ELF-1 (cell line): ENCODE results near the gene TRAPPC5.
A peak's percentile ranks its signal among the peaks of the same experiment; 100 is the strongest.

Source experiments
- DNase-seq: peaks from one replicate; pipeline ENCODE4 v3.0.0-alpha.2; 2016; ENCODE audit warnings: low read depth, low spot score

Gene TRAPPC5

GRCh38 chr19:7680606-7681339 is at the start of gene TRAPPC5:
TSS of gene TRAPPC5 (plus strand) at chr19:7680833. CDS start at chr19:7682254, 1,421 bp downstream.
- peak; percentile 85 for DNase-seq

DNA sequence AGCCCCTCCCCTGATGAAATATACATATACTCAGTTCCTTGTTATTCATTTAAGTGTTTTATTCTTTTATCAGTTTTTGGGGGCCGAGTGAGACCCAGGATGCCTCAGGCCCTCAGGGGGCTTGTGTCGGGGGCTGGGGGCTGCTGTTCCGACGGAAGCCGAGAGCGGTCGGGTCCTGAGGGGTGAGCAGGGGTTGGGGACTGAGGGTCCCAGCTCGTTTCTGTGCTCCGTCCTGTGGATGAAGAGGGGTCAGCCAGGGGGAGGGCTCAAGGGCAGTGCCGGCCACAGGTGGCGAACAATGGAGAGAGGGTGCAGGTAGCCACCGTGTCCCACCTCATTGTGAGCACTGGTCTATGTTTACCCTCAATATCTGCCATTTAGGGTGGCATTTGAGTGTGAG is 49.1 kb upstream of the TRAPPC5 start:
- no peak for DNase-seq

GRCh38 chr19:7632340-7633203 is 48.1 kb upstream of the TRAPPC5 start:
- no peak for DNase-seq

DNA sequence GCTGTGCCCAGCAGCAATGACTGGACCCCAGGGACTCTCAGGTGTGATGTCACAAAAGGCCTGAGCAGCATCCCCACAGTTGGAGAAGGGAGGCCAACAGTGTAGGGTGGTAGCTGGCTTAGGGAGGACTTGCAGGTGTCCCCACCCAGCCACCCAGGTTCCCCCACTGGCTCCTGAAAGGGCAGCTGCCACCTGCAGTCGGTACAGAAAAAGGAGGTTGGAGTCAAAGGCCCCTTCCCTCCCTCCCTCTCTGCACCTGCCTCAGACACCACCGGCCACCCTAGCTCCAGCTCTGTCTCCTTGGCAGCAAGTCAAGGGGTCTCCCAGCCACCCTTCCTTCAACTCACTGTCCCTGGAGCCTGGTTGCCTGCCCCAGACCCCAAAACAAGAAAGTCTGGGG is 46.9 kb upstream of the TRAPPC5 start, which contains the start of gene PCP2:
TSS of gene PCP2 (minus strand) at position 22 of the 400 bp plus-strand sequence. CDS start 262 bp downstream, outside the sequence.
- DNase-seq, result no peak

- no peak for DNase-seq
Observed at GRCh38 chr19:7635670-7636069, 45.0 kb upstream of the TRAPPC5 start.

GRCh38 chr19:7636317-7636690 is 44.3 kb upstream of the TRAPPC5 start:
- no peak for DNase-seq

- peak; percentile 56 for DNase-seq
Observed at GRCh38 chr19:7636691-7637373, 43.8 kb upstream of the TRAPPC5 start, which contains the start of gene STXBP2. TSS of gene STXBP2 (plus strand) at chr19:7637110. CDS start at chr19:7637150, 40 bp downstream.

- DNase-seq, result peak; percentile 22
Observed at GRCh38 chr19:7637374-7638256, 43.0 kb upstream of the TRAPPC5 start.

- DNase-seq, result no peak
Observed at GRCh38 chr19:7638802-7639465, 41.7 kb upstream of the TRAPPC5 start.

GRCh38 chr19:7639863-7640348 is 40.7 kb upstream of the TRAPPC5 start:
- DNase-seq, result no peak

- DNase-seq, result no peak
Observed at GRCh38 chr19:7640803-7641202, 39.8 kb upstream of the TRAPPC5 start.

DNA sequence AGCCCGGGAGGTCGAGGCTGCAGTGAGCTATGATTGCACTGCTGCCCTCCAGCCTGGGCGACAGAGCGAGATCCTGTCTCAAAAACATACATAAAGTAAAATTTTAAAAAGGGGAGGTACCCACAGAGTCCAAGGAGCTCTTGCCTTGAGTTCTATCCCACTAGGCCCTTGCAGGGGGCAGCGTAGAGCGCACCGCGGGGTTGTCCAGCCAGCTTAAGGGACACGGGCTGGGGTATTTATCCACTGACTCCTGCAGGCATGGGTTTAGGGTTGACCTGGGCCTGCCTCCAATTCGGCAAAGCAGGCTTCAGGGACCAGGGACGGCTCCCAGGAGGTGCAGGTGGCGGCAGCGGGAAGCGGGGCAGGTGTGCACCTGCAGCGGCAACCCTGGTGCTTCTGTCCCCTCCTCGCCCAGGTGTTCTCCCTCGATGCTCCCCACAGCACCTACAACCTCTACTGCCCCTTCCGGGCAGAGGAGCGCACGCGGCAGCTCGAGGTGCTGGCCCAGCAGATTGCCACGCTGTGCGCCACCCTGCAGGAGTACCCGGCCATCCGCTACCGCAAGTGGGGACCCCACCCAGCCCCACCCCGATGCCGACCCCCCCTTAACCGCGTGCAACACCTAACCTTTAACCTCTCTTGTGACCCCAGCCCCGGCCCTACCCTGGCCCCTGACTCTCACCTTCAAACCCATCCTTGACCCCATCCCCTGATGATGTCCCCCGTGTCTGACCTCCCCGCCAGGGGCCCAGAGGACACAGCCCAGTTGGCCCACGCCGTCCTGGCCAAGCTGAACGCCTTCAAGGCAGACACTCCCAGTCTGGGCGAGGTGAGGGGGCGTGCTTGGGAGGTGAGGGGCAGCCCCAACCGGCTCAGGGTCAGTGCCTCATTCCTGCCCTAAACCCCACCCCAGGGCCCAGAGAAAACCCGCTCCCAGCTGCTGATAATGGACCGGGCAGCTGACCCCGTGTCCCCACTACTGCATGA is 39.0 kb upstream of the TRAPPC5 start:
- DNase-seq, result no peak

- no peak for DNase-seq
Observed at GRCh38 chr19:7642295-7643030, 38.2 kb upstream of the TRAPPC5 start.

- no peak for DNase-seq
Observed at GRCh38 chr19:7643031-7643415, 37.6 kb upstream of the TRAPPC5 start.

DNA sequence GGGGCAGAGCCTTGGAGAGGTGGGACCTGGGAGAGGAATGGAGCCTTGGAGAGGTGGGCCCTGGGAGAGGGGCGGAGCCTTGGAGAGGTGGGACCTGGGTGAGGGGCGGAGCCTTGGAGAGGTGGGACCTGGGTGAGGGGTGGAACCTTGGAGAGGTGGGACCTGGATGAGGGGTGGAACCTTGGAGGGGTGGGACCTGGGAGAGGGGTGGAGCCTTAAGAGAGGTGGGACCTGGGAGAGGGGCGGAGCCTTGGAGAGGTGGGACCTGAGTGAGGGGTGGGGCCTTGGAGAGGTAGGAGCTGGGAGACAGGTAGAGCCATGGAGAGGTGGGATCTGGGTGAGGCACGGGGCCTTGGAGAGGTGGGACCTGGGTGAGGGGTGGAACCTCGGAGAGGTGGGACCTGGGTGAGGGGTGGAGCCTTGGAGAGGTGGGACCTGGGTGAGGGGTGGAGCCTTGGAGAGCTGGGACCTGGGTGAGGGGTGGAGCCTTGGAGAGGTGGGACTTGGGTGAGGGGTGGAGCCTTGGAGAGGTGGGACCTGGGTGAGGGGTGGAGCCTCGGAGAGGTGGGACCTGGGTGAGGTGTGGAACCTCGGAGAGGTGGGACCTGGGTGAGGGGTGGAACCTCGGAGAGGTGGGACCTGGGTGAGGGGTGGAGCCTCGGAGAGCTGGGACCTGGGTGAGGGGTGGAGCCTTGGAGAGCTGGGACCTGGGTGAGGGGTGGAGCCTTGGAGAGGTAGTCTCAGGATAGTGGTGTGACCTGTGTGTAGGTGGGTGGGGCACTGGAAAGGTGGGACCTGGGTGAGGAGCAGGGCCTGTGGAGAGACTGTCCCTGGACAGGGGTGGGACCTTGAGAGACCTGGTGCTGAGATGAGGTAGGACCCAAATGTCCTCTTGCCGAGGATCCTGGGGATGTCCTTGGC is 36.7 kb upstream of the TRAPPC5 start:
- DNase-seq, result peak; percentile 81

- DNase-seq, result no peak
Observed at GRCh38 chr19:7644550-7644877, 36.1 kb upstream of the TRAPPC5 start.

- no peak for DNase-seq
Observed at GRCh38 chr19:7645163-7645562, 35.5 kb upstream of the TRAPPC5 start.
